Peyer's patch (tissue), 4 donors: ENCODE data around the gene BCL3. TPM values are rescaled to one million over a fixed set of nuclear protein-coding genes. Genes with fewer than 3 reads are reported as not detected.
A peak's percentile ranks its signal among the peaks of the same experiment; 100 is the strongest.
"Not testable (repeated sequence)": the region's sequence is repeated elsewhere in the genome, so short reads cannot be mapped to it uniquely, and the experiment has no call there.

Experiments used
- DNase-seq, 3 donors: peaks; one replicate each; pipeline ENCODE4 v3.0.0-alpha.2; 2017 to 2019
- H3K27ac ChIP-seq, 4 donors: fragments of 200-600 bp; sonication (generic); one replicate each; pipeline ENCODE4 v1.5.1; 2016 to 2019
- H3K27me3 ChIP-seq, 2 donors: fragments of 200-600 bp; sonication (generic); one replicate each; pipeline ENCODE4 v1.5.1; 2019
- H3K36me3 ChIP-seq, 3 donors: fragments of 200-600 bp; sonication (generic); one replicate each; pipeline ENCODE4 v1.5.1; 2016 to 2019
- H3K4me1 ChIP-seq, 4 donors: fragments of 200-600 bp; sonication (generic); one replicate each; pipeline ENCODE4 v1.5.1; 2016 to 2019
- H3K4me3 ChIP-seq, 4 donors: fragments of 200-600 bp; sonication (generic); 1 replicate in 3 of 4; 2 replicates in 1 of 4; pipeline ENCODE4 v1.5.1; 2016 to 2019; ENCODE audit warnings: mild to moderate bottlenecking in 1 of 4
- H3K9me3 ChIP-seq, 4 donors: fragments of 200-600 bp; sonication (generic); one replicate each; pipeline ENCODE4 v1.5.1; 2016 to 2019; ENCODE audit warnings: mild to moderate bottlenecking in 1 of 4
- POLR2A ChIP-seq, 2 donors: fragments of 450-650 bp; IDR thresholded peaks; one replicate each; pipeline ENCODE4 v1.5.1; 2017; ENCODE audit warnings: antibody characterized with exemption in 2 of 2, mild to moderate bottlenecking in 2 of 2, moderate library complexity in 2 of 2
- total RNA-seq, 4 donors: library from RNA; depleted of rRNA; stranded (reverse); fragments of >200 nt; gene quantifications; one replicate each; pipeline ENCODE4 v1.1.0, GENCODE V29; 2016
- TF ChIP-seq, protein P1 (sequence below), 6 experiments: fragments of 450-650 bp in 4 of 6; fragments of 200-600 bp in 2 of 6; sonication (generic) in 1 of 6; IDR thresholded peaks; one replicate each; pipeline ENCODE4 v1.5.1; 2017 to 2019; ENCODE audit warnings: antibody characterized with exemption in 6 of 6, mild to moderate bottlenecking in 3 of 6, moderate library complexity in 1 of 6

Gene BCL3
- total RNA-seq, 4 donors from 2014 or later: 45.4 to 136 (median 119) TPM

DNA sequence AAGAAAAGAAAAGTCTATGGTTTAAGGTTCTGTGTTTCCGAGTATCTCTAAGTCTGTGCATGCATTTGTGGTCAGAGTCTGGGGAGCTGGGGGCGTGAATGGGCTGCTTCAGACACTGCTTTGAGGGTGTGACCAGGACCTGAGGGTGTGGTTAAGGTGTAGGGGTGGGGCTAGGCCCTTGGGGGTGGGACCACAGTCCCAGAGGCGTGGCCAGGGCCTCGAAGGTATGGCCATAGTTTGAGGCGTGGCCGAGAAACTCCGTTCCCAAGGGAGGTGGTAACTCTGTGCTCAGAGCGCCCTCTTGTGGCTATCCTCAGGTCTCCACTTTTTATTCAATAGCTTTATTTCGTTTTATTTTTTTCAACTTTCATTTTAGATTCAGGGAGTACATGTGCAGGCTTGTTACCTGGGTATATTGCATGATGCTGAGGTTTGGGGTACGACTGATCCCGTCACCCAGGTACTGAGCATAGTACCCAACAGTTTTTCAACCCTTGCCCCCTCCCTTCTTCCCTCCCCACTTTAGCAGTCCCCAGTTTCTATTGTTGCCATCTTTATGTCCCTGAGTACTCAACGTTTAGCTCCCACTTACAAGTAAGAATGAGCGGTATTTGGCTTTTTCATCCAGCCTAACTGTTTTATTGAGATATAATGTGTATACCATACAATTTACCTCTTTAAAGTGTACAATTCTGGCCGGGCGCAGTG lies 22.2 kb downstream of the BCL3 start:
- H3K27me3 ChIP-seq: no peaks in the 10 kb centered on the region
- no peaks in the 10 kb centered on the region for H3K36me3 ChIP-seq
- H3K27ac ChIP-seq: peak overlapping the region; percentile 10 to 51 (median 38)
- no peak overlapping the region for H3K4me3 ChIP-seq
- peaks cover 0 to 22% (median 2%) of the 10 kb centered on the region in 4 donors for H3K4me1 ChIP-seq
- TF ChIP-seq, protein P1, sequence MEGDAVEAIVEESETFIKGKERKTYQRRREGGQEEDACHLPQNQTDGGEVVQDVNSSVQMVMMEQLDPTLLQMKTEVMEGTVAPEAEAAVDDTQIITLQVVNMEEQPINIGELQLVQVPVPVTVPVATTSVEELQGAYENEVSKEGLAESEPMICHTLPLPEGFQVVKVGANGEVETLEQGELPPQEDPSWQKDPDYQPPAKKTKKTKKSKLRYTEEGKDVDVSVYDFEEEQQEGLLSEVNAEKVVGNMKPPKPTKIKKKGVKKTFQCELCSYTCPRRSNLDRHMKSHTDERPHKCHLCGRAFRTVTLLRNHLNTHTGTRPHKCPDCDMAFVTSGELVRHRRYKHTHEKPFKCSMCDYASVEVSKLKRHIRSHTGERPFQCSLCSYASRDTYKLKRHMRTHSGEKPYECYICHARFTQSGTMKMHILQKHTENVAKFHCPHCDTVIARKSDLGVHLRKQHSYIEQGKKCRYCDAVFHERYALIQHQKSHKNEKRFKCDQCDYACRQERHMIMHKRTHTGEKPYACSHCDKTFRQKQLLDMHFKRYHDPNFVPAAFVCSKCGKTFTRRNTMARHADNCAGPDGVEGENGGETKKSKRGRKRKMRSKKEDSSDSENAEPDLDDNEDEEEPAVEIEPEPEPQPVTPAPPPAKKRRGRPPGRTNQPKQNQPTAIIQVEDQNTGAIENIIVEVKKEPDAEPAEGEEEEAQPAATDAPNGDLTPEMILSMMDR (IDR thresholded peaks at IDR 0.05): peak; percentile 87 to 96 (median 94)
- peak in 1 of 2 donors; percentile 43 for TF ChIP-seq POLR2A (IDR thresholded peaks at IDR 0.05)
- DNase-seq: peak; percentile 98 to 99 (median 99)
- H3K9me3 ChIP-seq: no peaks in the 10 kb centered on the region

DNA sequence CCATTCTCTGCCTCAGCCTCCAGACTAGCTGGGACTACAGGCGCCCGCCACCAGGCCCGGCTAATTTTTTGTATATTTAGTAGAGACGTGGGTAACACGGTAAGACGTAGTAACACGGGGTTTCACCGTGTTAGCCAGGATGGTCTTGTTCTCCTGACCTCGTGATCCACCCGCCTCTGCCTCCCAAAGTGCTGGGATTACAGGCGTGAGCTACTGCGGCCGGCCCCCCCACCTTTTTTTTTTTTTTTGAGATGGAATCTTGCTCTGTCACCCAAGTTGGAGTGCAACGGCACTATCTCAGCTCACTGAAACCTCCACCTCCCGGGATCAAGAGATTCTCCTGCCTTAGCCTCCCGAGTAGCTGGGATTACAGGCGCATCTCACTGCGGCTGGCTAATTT lies 23.6 kb downstream of the BCL3 start:
- not testable (repeated sequence) for H3K9me3 ChIP-seq, H3K27me3 ChIP-seq, H3K4me3 ChIP-seq, DNase-seq, H3K27ac ChIP-seq, H3K36me3 ChIP-seq
- peaks cover 0 to 17% (median 2%) of the 10 kb centered on the region in 4 donors for H3K4me1 ChIP-seq

DNA sequence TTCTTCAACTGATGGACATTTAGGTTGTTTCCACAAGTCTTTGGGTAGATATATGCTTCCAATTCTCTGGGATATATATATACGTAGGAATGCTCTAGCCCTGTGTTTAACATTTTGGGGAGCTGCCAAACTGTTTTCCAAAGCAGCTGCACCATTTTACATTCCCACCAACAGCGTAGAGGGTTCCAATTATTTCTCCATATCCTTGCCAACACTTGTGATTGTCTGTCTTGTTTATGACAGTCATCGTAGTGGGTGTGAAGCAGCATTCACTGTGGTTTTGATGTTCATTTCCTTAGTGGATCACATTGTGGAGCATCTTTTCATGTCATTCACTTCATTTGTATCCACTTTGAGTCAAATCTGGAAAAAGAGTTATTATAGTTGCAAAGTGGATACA lies 24.5 kb downstream of the BCL3 start:
- Histone ChIP-seq H3K27ac (no peak overlapping the region), H3K27me3 (no peaks in the 10 kb centered on the region), H3K4me1 (peaks cover 0 to 17% (median 2%) of the 10 kb centered on the region in 4 donors), H3K9me3 (no peaks in the 10 kb centered on the region), H3K36me3 (no peaks in the 10 kb centered on the region), H3K4me3 (no peak overlapping the region)
- TF ChIP-seq, protein P1 (IDR thresholded peaks at IDR 0.05): no peak
- no peak for TF ChIP-seq POLR2A (IDR thresholded peaks at IDR 0.05)
- DNase-seq: no peak

DNA sequence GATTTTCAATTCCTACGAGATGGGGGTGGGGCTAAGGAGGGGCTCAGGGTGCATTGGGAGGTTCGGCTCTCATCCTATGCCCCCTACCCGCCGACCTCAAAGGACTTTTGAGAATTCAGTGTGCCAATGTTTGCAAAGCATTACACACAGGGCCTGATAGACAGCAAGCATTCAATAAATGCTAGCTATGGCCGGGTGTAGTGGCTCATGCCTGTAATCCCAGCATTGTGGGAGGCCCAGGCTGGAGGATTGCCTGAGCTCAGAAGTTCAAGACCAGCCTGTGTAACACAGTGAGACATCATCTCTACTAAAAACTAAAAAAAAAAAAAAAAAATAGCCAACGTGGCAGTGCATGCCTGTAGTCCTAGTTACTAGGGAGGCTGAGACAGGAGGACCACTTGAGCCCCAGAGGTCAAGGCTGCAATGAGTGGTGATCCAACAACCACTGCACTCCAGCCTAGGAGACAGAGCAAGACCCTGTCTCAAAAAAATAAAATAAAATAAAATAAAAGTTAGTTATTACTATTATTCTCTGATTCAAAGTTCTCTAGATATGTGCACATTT lies 27.2 kb downstream of the BCL3 start:
- H3K27ac ChIP-seq: peak overlapping the region in 3 of 4 donors; percentile 93 to 97 (median 97)

DNA sequence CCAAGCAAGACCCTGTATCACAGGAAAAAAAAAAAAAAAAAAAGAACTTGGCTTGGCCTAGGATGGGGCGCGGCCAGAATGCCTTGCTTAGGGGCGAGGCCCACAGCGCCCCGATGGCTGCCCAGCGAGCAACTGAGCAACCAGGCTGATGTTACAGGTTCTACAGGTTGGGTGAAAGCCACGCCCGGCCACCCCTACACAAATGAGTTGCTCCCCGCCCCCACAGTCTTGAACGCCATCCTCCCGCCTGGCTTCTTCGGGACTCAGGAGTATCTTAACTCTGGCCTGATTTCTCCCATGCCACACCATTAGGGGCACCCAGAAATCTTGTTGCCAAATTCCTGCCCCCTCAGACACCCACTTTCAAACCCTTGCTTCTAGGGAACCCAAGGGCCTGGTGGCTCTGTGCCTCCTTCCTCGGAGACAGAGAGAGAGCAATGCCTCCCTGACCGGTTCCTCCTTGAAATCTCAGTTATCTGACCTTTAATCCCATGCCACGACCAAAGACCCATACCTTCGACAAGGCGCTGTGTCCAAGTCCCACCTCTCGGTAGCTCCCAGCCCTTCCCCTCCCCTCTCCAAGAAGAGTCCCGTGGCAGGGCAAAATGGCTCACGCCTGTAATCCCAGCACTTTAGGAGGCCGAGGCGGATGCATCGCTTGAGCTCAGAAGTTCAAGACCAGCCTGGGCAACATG lies 28.0 kb downstream of the BCL3 start:
- H3K36me3 ChIP-seq: no peaks in the 10 kb centered on the region
- peak overlapping the region in 3 of 4 donors; percentile 93 to 97 (median 97) for H3K27ac ChIP-seq
- no peaks in the 10 kb centered on the region for H3K9me3 ChIP-seq
- peak overlapping the region in 2 of 4 donors; percentile 59 to 68 for H3K4me3 ChIP-seq
- H3K4me1 ChIP-seq: peaks cover 0 to 22% (median 2%) of the 10 kb centered on the region in 4 donors
- peak in 2 of 3 donors; percentile 93 for DNase-seq
- TF ChIP-seq POLR2A (IDR thresholded peaks at IDR 0.05): peak; percentile 25 to 75
- TF ChIP-seq, protein P1 (IDR thresholded peaks at IDR 0.05): no peak
- H3K27me3 ChIP-seq: no peaks in the 10 kb centered on the region

More for the DNA sequence above, 27.2 kb downstream of the BCL3 start:
- Histone ChIP-seq H3K4me1 (peaks cover 0 to 20% (median 2%) of the 10 kb centered on the region in 4 donors), H3K9me3 (no peaks in the 10 kb centered on the region), H3K36me3 (no peaks in the 10 kb centered on the region), H3K27me3 (no peaks in the 10 kb centered on the region), H3K4me3 (no peak overlapping the region)
- TF ChIP-seq, protein P1 (IDR thresholded peaks at IDR 0.05): no peak
- TF ChIP-seq POLR2A (IDR thresholded peaks at IDR 0.05): no peak
- no peak for DNase-seq
